ENCODE data around the gene ATP1A3. TPM values are rescaled to one million over a fixed set of nuclear protein-coding genes. Genes with fewer than 3 reads are reported as not detected.

The ATP1A3 gene
- total RNA-seq, 1 experiment from 2014 or later, result 34.7 TPM

DNA sequence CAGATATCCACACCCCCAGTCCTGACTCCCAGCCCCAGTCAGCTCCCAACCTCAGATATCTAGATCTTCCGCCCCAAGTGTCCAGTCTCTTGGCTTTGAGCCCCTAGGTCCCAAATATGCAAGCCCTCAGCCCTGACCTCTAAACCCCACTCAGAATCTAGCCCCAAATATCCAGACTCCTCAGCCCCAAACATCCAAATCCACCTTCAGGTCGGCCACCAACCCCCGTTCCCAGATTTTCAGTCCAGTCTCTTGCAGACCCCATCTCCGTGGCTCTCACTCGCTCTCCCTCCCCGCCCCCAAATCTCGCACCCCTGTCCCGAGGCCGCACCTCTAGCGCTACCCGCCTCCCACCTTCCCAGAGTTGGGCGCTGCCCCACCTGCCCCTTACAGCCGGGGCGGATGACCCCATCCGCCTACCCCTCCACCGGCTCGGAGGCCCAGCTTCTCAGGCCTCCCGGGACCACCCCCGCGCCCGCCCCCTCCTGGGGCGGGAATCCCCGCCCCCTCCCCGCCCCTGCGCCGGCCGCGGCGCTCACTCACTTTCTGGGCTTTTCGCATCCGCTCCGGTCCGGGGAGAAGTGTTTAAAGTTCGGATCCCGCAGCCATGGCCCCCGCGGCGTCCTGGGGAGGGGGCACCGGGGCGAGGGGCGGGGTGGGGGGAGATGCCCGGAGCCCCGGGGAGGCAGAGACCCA lies 66.4 kb downstream of the ATP1A3 start:
- Histone ChIP-seq H3K4me3 (replicated peaks in 1 of 2; ENCODE audit: low read depth in 1 of 2, low read length in 2 of 2) (peak overlapping the region; percentile 52 to 69), H3K27ac (ENCODE audit: low read depth, low read length) (no peak overlapping the region; the same call in 1 of the 2 replicates), H3K9ac (ENCODE audit: low read length) (peak overlapping the region; percentile 66), H4K20me1 (ENCODE audit: insufficient read depth) (no peaks in the 10 kb centered on the region), H3K27me3 (ENCODE audit: insufficient read depth, low read length) (no peaks in the 10 kb centered on the region), H3K4me1 (ENCODE audit: control insufficient read depth in 1 of 2, insufficient read depth in 2 of 2, low read length in 2 of 2) (peaks cover 17 to 28% of the 10 kb centered on the region in 2 experiments), H3K79me2 (ENCODE audit: insufficient read depth, low read length) (no peaks in the 10 kb centered on the region), H2AFZ (ENCODE audit: low read depth, low read length, poor library complexity, severe bottlenecking) (peak overlapping the region; percentile 35), H3K9me2 (ENCODE audit: insufficient read depth) (no peaks in the 10 kb centered on the region), H3K36me3 (ENCODE audit: control insufficient read depth in 1 of 2, insufficient read depth in 2 of 2, low read length in 2 of 2) (no peaks in the 10 kb centered on the region), H3K4me2 (ENCODE audit: low read length) (peak overlapping the region; percentile 96), H3K9me3 (ENCODE audit: control insufficient read depth in 1 of 2, insufficient read depth in 1 of 2, low read depth in 1 of 2, low read length in 2 of 2) (no peaks in the 10 kb centered on the region)
- POLR2A ChIA-PET, result no interaction called here
- ATAC-seq (peak; percentile 58), DNase-seq (ENCODE audit: low read depth, low spot score) (no peak)
- CTCF ChIA-PET, result interaction anchor here (1.6 kb wide), 1 partner anchor 40 kb away, joined by 4 read pairs; no protein-coding TSS in a partner anchor
- no peak for TF ChIP-seq EZH2 (IDR thresholded peaks at IDR 0.05)
- no peak for TF ChIP-seq CEBPB (IDR thresholded peaks at IDR 0.05; ENCODE audit: low read depth)
- no peak for TF ChIP-seq ELF1 (IDR thresholded peaks at IDR 0.05; ENCODE audit: borderline replicate concordance, low read depth)
- TF ChIP-seq EZH2phosphoT487 (IDR thresholded peaks at IDR 0.05; ENCODE audit: borderline replicate concordance), result no peak
- TF ChIP-seq ZBTB33 (IDR thresholded peaks at IDR 0.05; ENCODE audit: extremely low read depth, insufficient replicate concordance, low read length), result no peak
- intact Hi-C loops (cut with micrococcal nuclease), result loop anchor here (5.0 kb wide), 1 partner anchor 45 kb away; the partner anchor contains the start of gene ARHGEF1
- no TSS peak for BruUV-seq (replicated peaks)
- RAD21 ChIA-PET (ENCODE audit: low non-redundant PET in 1 of 2, low total read pairs in 2 of 2, uncharacterized antibody in 2 of 2, unreplicated experiment in 2 of 2), result interaction anchor here in 1 of 2 experiments (0.7 kb wide), 1 partner anchor 17 kb away, joined by 5 read pairs; no protein-coding TSS in a partner anchor
